Endothelial cell of umbilical vein (primary cell): ENCODE results near the gene SSR1. TPM values are rescaled to one million over a fixed set of nuclear protein-coding genes. Genes with fewer than 3 reads are reported as not detected.

Experiments
- BruUV-seq: library from RNA; stranded (reverse); fragments of 400-500 nt; replicated peaks from 2 replicates; lab custom pipeline; 2021; lab: Mats Ljungman, UMichigan
- CTCF ChIA-PET: fragments of 300-600, 350-600 bp; sonication (Branson Sonifier 250); formaldehyde crosslinking; loops from one replicate; lab custom pipeline; 2021; ENCODE audit warnings: antibody characterized with exemption, inconsistent platforms; lab: Charles Lee
- POLR2A ChIA-PET: fragments of 300-600, 350-600 bp; sonication (Branson Sonifier 250); formaldehyde crosslinking; loops from one replicate; lab custom pipeline; 2021; ENCODE audit warnings: antibody characterized with exemption, inconsistent platforms; lab: Charles Lee
- DNase-seq: peaks from one replicate; pipeline ENCODE4 v3.0.0-alpha.2; 2011; ENCODE audit warnings: low read depth, low spot score
- FAIRE-seq: peaks from 2 replicates; lab custom pipeline; 2011; peaks lifted over from hg19 to GRCh38; lab: Jason Lieb, UNC
- H2AFZ ChIP-seq: 2 replicates; pipeline ENCODE4 v1.6.0; 2012; ENCODE audit warnings: low read depth, low read length, control low read depth, inconsistent platforms
- H3K27ac ChIP-seq: 2 replicates; pipeline ENCODE4 v1.5.1; 2011; ENCODE audit warnings: low read depth, mild to moderate bottlenecking, control low read depth, low read length, moderate library complexity; ENCODE audit not compliant: insufficient read depth
- H3K27me3 ChIP-seq, 2 experiments: 2 replicates each; pipeline versions ENCODE4 v1.6.0 to v1.6.1; 2011; ENCODE audit warnings: low read length in 2 of 2, mixed read lengths in 1 of 2; ENCODE audit not compliant: control insufficient read depth in 2 of 2, insufficient read depth in 2 of 2
- H3K36me3 ChIP-seq, 2 experiments: 2 replicates in 1 of 2; 3 replicates in 1 of 2; pipeline ENCODE4 v1.5.1; 2011; ENCODE audit warnings: low read length in 2 of 2, mild to moderate bottlenecking in 1 of 2, moderate library complexity in 1 of 2; ENCODE audit not compliant: control insufficient read depth in 2 of 2, insufficient read depth in 2 of 2; ENCODE audit errors: extremely low read depth in 1 of 2
- H3K4me1 ChIP-seq: 3 replicates; pipeline ENCODE4 v1.5.1; 2011; ENCODE audit warnings: mild to moderate bottlenecking, low read length; ENCODE audit not compliant: control insufficient read depth, insufficient read depth; ENCODE audit errors: extremely low read depth
- H3K4me2 ChIP-seq: 2 replicates; pipeline ENCODE4 v1.6.1; 2011; ENCODE audit warnings: low read length, control low read depth, mixed read lengths; ENCODE audit not compliant: insufficient read depth
- H3K4me3 ChIP-seq, 3 experiments: fragments of 200-600 bp in 1 of 3; sonication (generic), shearing (Covaris generic) in 1 of 3; replicated peaks in 1 of 3; 2 replicates each; pipeline ENCODE4 v1.5.1; 2011 to 2016; ENCODE audit warnings: control low read depth in 3 of 3, low read length in 3 of 3, mild to moderate bottlenecking in 2 of 3, inconsistent platforms in 1 of 3, low read depth in 1 of 3, moderate library complexity in 1 of 3; ENCODE audit not compliant: insufficient read depth in 1 of 3
- H3K79me2 ChIP-seq: 2 replicates; pipeline ENCODE4 v1.6.0; 2012; ENCODE audit warnings: low read length, inconsistent platforms; ENCODE audit not compliant: control insufficient read depth, insufficient read depth
- H3K9ac ChIP-seq: replicated peaks from 2 replicates; pipeline ENCODE3; 2011; ENCODE audit warnings: low read length, control low read depth; ENCODE audit not compliant: insufficient read depth; ENCODE audit errors: extremely low read depth
- H3K9me1 ChIP-seq: replicated peaks from 3 replicates; pipeline ENCODE4 v1.6.0; 2011; ENCODE audit warnings: mild to moderate bottlenecking, low read length; ENCODE audit not compliant: control insufficient read depth, insufficient read depth; ENCODE audit errors: extremely low read depth
- H3K9me3 ChIP-seq: replicated peaks from 2 replicates; pipeline ENCODE4 v1.5.1; 2012; ENCODE audit warnings: low read length, inconsistent platforms; ENCODE audit not compliant: control insufficient read depth, insufficient read depth
- H4K20me1 ChIP-seq: replicated peaks from 2 replicates; pipeline ENCODE3; 2011; ENCODE audit warnings: mild to moderate bottlenecking, low read length; ENCODE audit not compliant: control insufficient read depth, insufficient read depth; ENCODE audit errors: extremely low read depth
- EZH2 ChIP-seq: IDR thresholded peaks from 2 replicates; pipeline ENCODE4 v1.6.1; 2012; ENCODE audit warnings: borderline replicate concordance, low read depth, mild to moderate bottlenecking, moderate library complexity, low read length, inconsistent platforms; ENCODE audit not compliant: severe bottlenecking
- FOS ChIP-seq: IDR thresholded peaks from 2 replicates; pipeline ENCODE4 v1.6.1; 2011; ENCODE audit warnings: mild to moderate bottlenecking, low read length, moderate library complexity, borderline replicate concordance; ENCODE audit not compliant: insufficient read depth
- GATA2 ChIP-seq: IDR thresholded peaks from 2 replicates; pipeline ENCODE4 v1.7.0; 2011; ENCODE audit warnings: low read depth, mild to moderate bottlenecking, moderate library complexity, mixed read lengths, low read length; ENCODE audit not compliant: insufficient read length, insufficient read depth
- JUN ChIP-seq: IDR thresholded peaks from 2 replicates; pipeline ENCODE4 v1.6.1; 2011; ENCODE audit warnings: borderline replicate concordance, low read depth; ENCODE audit not compliant: insufficient read length, insufficient read depth
- MAX ChIP-seq: IDR thresholded peaks from 2 replicates; pipeline ENCODE4 v1.6.1; 2011; ENCODE audit not compliant: insufficient read depth, insufficient read length
- MYC ChIP-seq: IDR thresholded peaks from one replicate; pipeline ENCODE4 v1.6.1; 2011; ENCODE audit warnings: mild to moderate bottlenecking, low read depth, low read length
- POLR2A ChIP-seq: IDR thresholded peaks from 2 replicates; pipeline ENCODE4 v1.6.1; 2012; ENCODE audit warnings: low read depth, mild to moderate bottlenecking, control low read depth, low read length
- POLR2AphosphoS5 ChIP-seq: IDR thresholded peaks from 2 replicates; pipeline ENCODE4 v1.6.1; 2012; ENCODE audit warnings: low read depth, mild to moderate bottlenecking, control low read depth, low read length, moderate library complexity; ENCODE audit not compliant: insufficient read depth
- dilution Hi-C: fragments of 300-500 bp; cut with MboI; formaldehyde crosslinking; loops from one replicate; pipeline ENCODE4 v1.15.0; 2019; ENCODE audit warnings: low sequenced_read_pairs; ENCODE audit not compliant: extremely low pct_ligation_motif_present
- intact Hi-C: fragments of 100-400 bp; cut with micrococcal nuclease; formaldehyde crosslinking; loops from one replicate; pipeline ENCODE4 v1.10.0; 2022
- polyA plus RNA-seq, 4 experiments: library from polyadenylated mRNA; depleted of rRNA in 3 of 4; stranded (reverse) in 3 of 4; unstranded in 1 of 4; fragments of >200 nt; gene quantifications; 2 replicates each; pipeline versions ENCODE4 v1.2.1 to v1.2.3, GENCODE V29; 2011 to 2012; ENCODE audit warnings: missing spikeins in 1 of 4
- total RNA-seq: library from RNA; stranded (reverse); gene quantifications from 2 replicates; pipeline ENCODE4 v1.2.3, GENCODE V29; 2021
- TF ChIP-seq, protein P1 (sequence below), 2 donors: IDR thresholded peaks; 1 replicate in 1 of 2; 2 replicates in 1 of 2; pipeline ENCODE4 v1.5.1; 2011; ENCODE audit warnings: low read length in 2 of 2, mild to moderate bottlenecking in 2 of 2, moderate library complexity in 2 of 2, control low read depth in 1 of 2, inconsistent platforms in 1 of 2, low read depth in 1 of 2; ENCODE audit not compliant: insufficient read depth in 1 of 2; ENCODE audit errors: extremely low read depth in 1 of 2

The SSR1 gene
- total and polyA plus RNA-seq, 2 donors (not counting 3 experiments of a cell fraction or from before 2014, with no cell fraction given) = 70.7 to 187 TPM

DNA sequence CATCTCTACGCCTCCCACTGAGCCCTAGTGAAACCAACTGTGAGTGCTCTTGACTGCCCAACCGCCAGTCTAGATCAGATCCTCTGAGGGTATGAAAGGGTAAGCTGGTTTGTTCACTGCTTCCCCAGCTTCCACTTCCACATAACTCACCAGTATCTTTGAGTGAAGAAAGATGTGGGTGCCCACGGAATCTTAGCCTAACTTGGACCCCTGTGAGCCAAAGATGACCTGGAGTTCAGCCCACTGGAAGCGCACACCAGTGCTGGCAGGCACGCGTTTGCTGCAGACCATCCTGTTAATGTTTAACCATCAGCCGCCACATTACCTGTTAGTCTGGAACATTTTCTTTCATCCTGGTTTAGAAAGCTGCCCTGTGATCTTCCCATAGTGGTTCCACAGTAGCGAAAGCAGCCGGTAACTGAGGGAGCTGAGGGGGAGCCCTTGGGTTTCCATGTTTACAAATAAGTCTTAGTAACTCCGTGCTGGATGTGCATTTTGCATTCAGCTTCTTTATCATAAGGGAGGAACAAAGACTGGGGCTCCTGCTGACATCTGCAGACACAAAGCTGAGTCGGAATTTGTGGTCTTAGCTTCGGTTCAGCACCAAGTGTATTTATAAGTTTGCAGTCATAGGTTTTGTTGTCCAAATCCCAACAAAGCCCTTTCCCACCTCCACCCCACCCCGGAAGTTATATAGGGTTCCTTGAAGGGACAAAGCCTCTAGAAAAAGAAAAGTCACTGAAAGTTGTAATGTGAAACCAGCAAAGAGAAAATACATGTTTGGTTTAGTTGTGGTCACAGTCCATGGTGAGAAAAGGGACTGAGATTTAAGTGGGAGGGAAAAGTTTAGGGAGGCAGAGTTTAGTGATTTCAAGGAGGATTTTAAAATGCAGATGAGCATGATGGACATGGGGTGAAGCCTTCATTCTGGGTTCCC, 71.0 kb downstream of the SSR1 start:
- no peaks in the 10 kb centered on the region for H3K9me3 ChIP-seq
- intact Hi-C loops = loop anchor here (2.0 kb wide), 2 partner anchors 415 to 431 kb away; no protein-coding TSS in a partner anchor
- FAIRE-seq (no peak), DNase-seq (no peak)
- ChIA-PET CTCF (interaction anchor here (0.6 to 4.9 kb wide), 13 partner anchors 7 to 565 kb away, joined by 3 to 46 read pairs (median 4); no protein-coding TSS in a partner anchor), POLR2A (no interaction called here)
- H3K27me3 ChIP-seq = no peaks in the 10 kb centered on the region
- H3K36me3 ChIP-seq = peaks cover 4 to 27% of the 10 kb centered on the region in 2 experiments
- H4K20me1 ChIP-seq = peaks cover 2% of the 10 kb centered on the region
- no peak for TF ChIP-seq MAX
- TF ChIP-seq FOS = no peak
- no peak for TF ChIP-seq POLR2AphosphoS5
- no peak for TF ChIP-seq JUN
- no peak for TF ChIP-seq EZH2
- TF ChIP-seq MYC = no peak
- no peak for TF ChIP-seq POLR2A
- TF ChIP-seq GATA2 = no peak
- TF ChIP-seq, protein P1, sequence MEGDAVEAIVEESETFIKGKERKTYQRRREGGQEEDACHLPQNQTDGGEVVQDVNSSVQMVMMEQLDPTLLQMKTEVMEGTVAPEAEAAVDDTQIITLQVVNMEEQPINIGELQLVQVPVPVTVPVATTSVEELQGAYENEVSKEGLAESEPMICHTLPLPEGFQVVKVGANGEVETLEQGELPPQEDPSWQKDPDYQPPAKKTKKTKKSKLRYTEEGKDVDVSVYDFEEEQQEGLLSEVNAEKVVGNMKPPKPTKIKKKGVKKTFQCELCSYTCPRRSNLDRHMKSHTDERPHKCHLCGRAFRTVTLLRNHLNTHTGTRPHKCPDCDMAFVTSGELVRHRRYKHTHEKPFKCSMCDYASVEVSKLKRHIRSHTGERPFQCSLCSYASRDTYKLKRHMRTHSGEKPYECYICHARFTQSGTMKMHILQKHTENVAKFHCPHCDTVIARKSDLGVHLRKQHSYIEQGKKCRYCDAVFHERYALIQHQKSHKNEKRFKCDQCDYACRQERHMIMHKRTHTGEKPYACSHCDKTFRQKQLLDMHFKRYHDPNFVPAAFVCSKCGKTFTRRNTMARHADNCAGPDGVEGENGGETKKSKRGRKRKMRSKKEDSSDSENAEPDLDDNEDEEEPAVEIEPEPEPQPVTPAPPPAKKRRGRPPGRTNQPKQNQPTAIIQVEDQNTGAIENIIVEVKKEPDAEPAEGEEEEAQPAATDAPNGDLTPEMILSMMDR (IDR thresholded peaks at IDR 0.05; ENCODE audit: extremely low read depth in 1 of 2, insufficient read depth in 1 of 2, low read depth in 1 of 2, low read length in 2 of 2) = no peak
- H3K79me2 ChIP-seq = peaks cover 3% of the 10 kb centered on the region
- no TSS peak for BruUV-seq
- dilution Hi-C loops = no loop called here
- H3K9ac ChIP-seq = no peak overlapping the region
- no peaks in the 10 kb centered on the region for H3K9me1 ChIP-seq
- H3K4me2 ChIP-seq = no peak overlapping the region
- no peak overlapping the region for H2AFZ ChIP-seq
- H3K4me1 ChIP-seq = no peaks in the 10 kb centered on the region
- no peak overlapping the region for H3K27ac ChIP-seq
- H3K4me3 ChIP-seq = no peak overlapping the region
